Omental fat pad (tissue), 4 donors: ENCODE results near the gene ERICH6. TPM values are rescaled to one million over a fixed set of nuclear protein-coding genes. Genes with fewer than 3 reads are reported as not detected.

Experiments used
- ATAC-seq: fragments of 150-250 bp; one replicate; pipeline ENCODE4 v1.9.1; 2016; ENCODE audit warnings: mild to moderate bottlenecking, moderate library complexity; ENCODE audit not compliant: low FRiP score
- DNase-seq: peaks from one replicate; pipeline ENCODE4 v3.0.0-alpha.2; 2019; ENCODE audit warnings: low spot score
- CTCF ChIP-seq, 3 donors: fragments of 450-650 bp; IDR thresholded peaks; one replicate each; pipeline ENCODE4 v1.5.1; 2016 to 2017; ENCODE audit warnings: antibody characterized with exemption in 3 of 3, mild to moderate bottlenecking in 3 of 3, moderate library complexity in 2 of 3
- total RNA-seq, 4 donors: library from RNA; depleted of rRNA; stranded (reverse); fragments of >200 nt; gene quantifications; one replicate each; pipeline ENCODE4 v1.1.0, GENCODE V29; 2016

ERICH6 gene
- total RNA-seq, 4 donors from 2014 or later = not detected

GRCh38 chr3:150662410-150663200, 41.1 kb downstream of the ERICH6 start:
- DNase-seq (no peak), ATAC-seq (no peak)
- TF ChIP-seq CTCF (IDR thresholded peaks at IDR 0.05) = no peak

- ATAC-seq (no peak), DNase-seq (no peak)
- no peak for TF ChIP-seq CTCF (IDR thresholded peaks at IDR 0.05)
These were observed 47.4 kb downstream of the ERICH6 start for GRCh38 chr3:150656316-150656715.

- ATAC-seq (no peak), DNase-seq (no peak)
- no peak for TF ChIP-seq CTCF (IDR thresholded peaks at IDR 0.05)
These were observed 50.6 kb downstream of the ERICH6 start for GRCh38 chr3:150653110-150653561.

- TF ChIP-seq CTCF (IDR thresholded peaks at IDR 0.05) = no peak
- no peak for DNase-seq
- ATAC-seq = no peak
These were observed 63.5 kb downstream of the ERICH6 start for GRCh38 chr3:150640256-150640655.

- no peak for TF ChIP-seq CTCF (IDR thresholded peaks at IDR 0.05)
- no peak for ATAC-seq
- no peak for DNase-seq
These were observed 64.5 kb downstream of the ERICH6 start for GRCh38 chr3:150639262-150639661.

GRCh38 chr3:150636258-150636657, 67.5 kb downstream of the ERICH6 start:
- no peak for ATAC-seq
- no peak for DNase-seq
- no peak for TF ChIP-seq CTCF (IDR thresholded peaks at IDR 0.05)

- no peak for TF ChIP-seq CTCF (IDR thresholded peaks at IDR 0.05)
- DNase-seq (no peak), ATAC-seq (no peak)
These were observed 68.2 kb downstream of the ERICH6 start for GRCh38 chr3:150635526-150635925.
